HEK293 (cell line): ENCODE results near the gene ZNF771.
A peak's percentile ranks its signal among the peaks of the same experiment; 100 is the strongest.

Source experiments
- BCL6B ChIP-seq: fragments of 450-650 bp; formaldehyde crosslinking; IDR thresholded peaks from 2 replicates; pipeline ENCODE4 v1.5.1; 2017; ENCODE audit warnings: missing biosample characterization, missing genetic modification characterization
- GFI1B ChIP-seq: fragments of 450-650 bp; formaldehyde crosslinking; IDR thresholded peaks from 2 replicates; pipeline ENCODE4 v1.5.1; 2016; ENCODE audit warnings: missing biosample characterization, missing genetic modification characterization
- KLF1 ChIP-seq: fragments of 450-650 bp; formaldehyde crosslinking; IDR thresholded peaks from 2 replicates; pipeline ENCODE4 v1.5.1; 2016; ENCODE audit warnings: missing biosample characterization, missing genetic modification characterization
- KLF10 ChIP-seq: fragments of 450-650 bp; IDR thresholded peaks from 2 replicates; pipeline ENCODE4 v1.5.1; 2018; ENCODE audit warnings: missing biosample characterization, mild to moderate bottlenecking, missing genetic modification characterization
- MZF1 ChIP-seq: fragments of 450-650 bp; formaldehyde crosslinking; IDR thresholded peaks from 2 replicates; pipeline ENCODE4 v1.5.1; 2017; ENCODE audit warnings: missing biosample characterization, missing genetic modification characterization, borderline replicate concordance
- SP2 ChIP-seq: fragments of 450-650 bp; formaldehyde crosslinking; IDR thresholded peaks from 2 replicates; pipeline ENCODE4 v1.5.1; 2016; ENCODE audit warnings: missing biosample characterization, missing genetic modification characterization
- WT1 ChIP-seq: fragments of 450-650 bp; formaldehyde crosslinking; IDR thresholded peaks from 2 replicates; pipeline ENCODE4 v1.5.1; 2016; ENCODE audit warnings: missing biosample characterization, missing genetic modification characterization
- YY2 ChIP-seq: fragments of 450-650 bp; formaldehyde crosslinking; IDR thresholded peaks from 2 replicates; pipeline ENCODE4 v1.5.1; 2016; ENCODE audit warnings: missing biosample characterization, missing genetic modification characterization
- ZBTB26 ChIP-seq: fragments of 450-650 bp; formaldehyde crosslinking; optimal IDR thresholded peaks from 2 replicates; pipeline ENCODE3; 2016; ENCODE audit warnings: missing biosample characterization, mild to moderate bottlenecking, missing genetic modification characterization
- ZBTB49 ChIP-seq: fragments of 450-650 bp; formaldehyde crosslinking; IDR thresholded peaks from 2 replicates; pipeline ENCODE4 v1.5.1; 2016; ENCODE audit warnings: missing biosample characterization, missing genetic modification characterization, low read depth
- ZFHX2 ChIP-seq: fragments of 450-650 bp; formaldehyde crosslinking; conservative IDR thresholded peaks from 2 replicates; pipeline ENCODE4 v1.5.1; 2016; ENCODE audit warnings: missing biosample characterization, missing genetic modification characterization
- ZIC2 ChIP-seq: fragments of 450-650 bp; formaldehyde crosslinking; IDR thresholded peaks from 2 replicates; pipeline ENCODE4 v1.5.1; 2016; ENCODE audit warnings: missing biosample characterization, missing genetic modification characterization
- ZNF112 ChIP-seq: fragments of 450-650 bp; formaldehyde crosslinking; IDR thresholded peaks from 2 replicates; pipeline ENCODE4 v1.5.0; 2017; ENCODE audit warnings: missing biosample characterization, missing genetic modification characterization
- ZNF175 ChIP-seq: fragments of 450-650 bp; formaldehyde crosslinking; IDR thresholded peaks from 2 replicates; pipeline ENCODE4 v1.5.1; 2016; ENCODE audit warnings: missing biosample characterization, missing genetic modification characterization
- ZNF239 ChIP-seq: fragments of 450-650 bp; formaldehyde crosslinking; IDR thresholded peaks from 2 replicates; pipeline ENCODE4 v1.5.1; 2016; ENCODE audit warnings: missing biosample characterization, missing genetic modification characterization
- ZNF324 ChIP-seq: fragments of 450-650 bp; formaldehyde crosslinking; IDR thresholded peaks from 2 replicates; pipeline ENCODE4 v1.5.1; 2016; ENCODE audit warnings: missing biosample characterization, missing genetic modification characterization
- ZNF341 ChIP-seq: fragments of 450-650 bp; formaldehyde crosslinking; IDR thresholded peaks from 2 replicates; pipeline ENCODE4; 2016; ENCODE audit warnings: low read depth, missing biosample characterization, missing genetic modification characterization
- ZNF398 ChIP-seq: fragments of 450-650 bp; formaldehyde crosslinking; IDR thresholded peaks from 2 replicates; pipeline ENCODE4 v1.5.1; 2017; ENCODE audit warnings: missing biosample characterization, missing genetic modification characterization
- ZNF449 ChIP-seq: fragments of 450-650 bp; formaldehyde crosslinking; IDR thresholded peaks from 2 replicates; pipeline ENCODE4 v1.5.1; 2017; ENCODE audit warnings: missing biosample characterization, mild to moderate bottlenecking, missing genetic modification characterization, moderate library complexity
- ZNF580 ChIP-seq: fragments of 450-650 bp; formaldehyde crosslinking; IDR thresholded peaks from 2 replicates; pipeline ENCODE4 v1.5.1; 2016; ENCODE audit warnings: missing biosample characterization, missing genetic modification characterization
- ZNF585B ChIP-seq: fragments of 450-650 bp; formaldehyde crosslinking; IDR thresholded peaks from 2 replicates; pipeline ENCODE4 v1.5.1; 2016; ENCODE audit warnings: missing biosample characterization, missing genetic modification characterization
- ZNF596 ChIP-seq: fragments of 450-650 bp; IDR thresholded peaks from 2 replicates; pipeline ENCODE4 v1.5.0; 2018; ENCODE audit warnings: missing biosample characterization, mild to moderate bottlenecking, missing genetic modification characterization, moderate library complexity
- ZNF623 ChIP-seq: fragments of 450-650 bp; formaldehyde crosslinking; IDR thresholded peaks from 2 replicates; pipeline ENCODE4 v1.5.1; 2016; ENCODE audit warnings: missing biosample characterization, missing genetic modification characterization
- ZNF785 ChIP-seq: fragments of 450-650 bp; formaldehyde crosslinking; IDR thresholded peaks from 2 replicates; pipeline ENCODE4 v1.5.1; 2016; ENCODE audit warnings: missing biosample characterization, missing genetic modification characterization
- ZNF792 ChIP-seq: fragments of 450-650 bp; formaldehyde crosslinking; IDR thresholded peaks from 2 replicates; pipeline ENCODE4 v1.5.1; 2016; ENCODE audit warnings: missing biosample characterization, missing genetic modification characterization
- ZNF837 ChIP-seq: fragments of 450-650 bp; formaldehyde crosslinking; IDR thresholded peaks from 2 replicates; pipeline ENCODE4 v1.5.1; 2016; ENCODE audit warnings: missing biosample characterization, missing genetic modification characterization
- ZSCAN18 ChIP-seq: fragments of 450-650 bp; formaldehyde crosslinking; IDR thresholded peaks from 2 replicates; pipeline ENCODE4 v1.5.1; 2016; ENCODE audit warnings: missing biosample characterization, missing genetic modification characterization
- ZSCAN4 ChIP-seq: fragments of 450-650 bp; formaldehyde crosslinking; IDR thresholded peaks from 2 replicates; pipeline ENCODE4 v1.5.1; 2017; ENCODE audit warnings: missing biosample characterization, missing genetic modification characterization

ZNF771 gene

GRCh38 chr16:30407804-30408534, 563 bp downstream of the ZNF771 start (continued):
- TF ChIP-seq ZNF341 (tag by site-specific recombination): no peak
- no peak for TF ChIP-seq ZNF175 (tag by site-specific recombination)
- no peak for TF ChIP-seq ZNF585B (tag by site-specific recombination)
- peak; percentile 2 for TF ChIP-seq SP2 (tag by site-specific recombination)
- no peak for TF ChIP-seq ZNF596
- TF ChIP-seq ZSCAN18 (tag by site-specific recombination): no peak
- no peak for TF ChIP-seq ZNF623
- TF ChIP-seq ZBTB26: no peak
- no peak for TF ChIP-seq ZBTB49 (tag by site-specific recombination)
- TF ChIP-seq ZNF449: 0 out of 2 replicates have a peak, but pooled peaks have one; percentile 58
- TF ChIP-seq KLF1 (tag by site-specific recombination): no peak
- TF ChIP-seq MZF1: peak; percentile 50; the same call in 1 of the 2 replicates
- no peak for TF ChIP-seq BCL6B (tag by site-specific recombination)
- TF ChIP-seq KLF10 (tag by site-specific recombination): peak; percentile 66
- no peak for TF ChIP-seq ZSCAN4
- no peak for TF ChIP-seq ZNF239
- TF ChIP-seq ZFHX2 (tag by site-specific recombination): no peak
- no peak for TF ChIP-seq ZNF785 (tag by site-specific recombination)
- TF ChIP-seq ZNF580 (tag by site-specific recombination): no peak
- no peak for TF ChIP-seq ZNF792 (tag by site-specific recombination)
- no peak for TF ChIP-seq ZNF837 (tag by site-specific recombination)
- no peak for TF ChIP-seq GFI1B (tag by site-specific recombination)
- TF ChIP-seq WT1: no peak
- TF ChIP-seq ZIC2 (tag by site-specific recombination): peak; percentile 87
- TF ChIP-seq ZNF324: no peak
- peak; percentile 4; the same call in 1 of the 2 replicates for TF ChIP-seq ZNF398
- no peak for TF ChIP-seq YY2 (tag by site-specific recombination)
- no peak for TF ChIP-seq ZNF112 (tag by site-specific recombination)
